Natural killer cell treated with Interleukin-12 subunit alpha and Interleukin-12 subunit beta and Interleukin-15 and Interleukin-18, amount 100 ng/mL, for 72 hours (primary cell): ENCODE results near the gene MALRD1. TPM values are rescaled to one million over a fixed set of nuclear protein-coding genes. Genes with fewer than 3 reads are reported as not detected.

Source experiments
- ATAC-seq, 2 donors: fragments of 150-1000 bp; cut with Tn5 transposase in 1 of 2; sonication (Bioruptor Pico), chemical (Tn5 transposase) in 1 of 2; 2 replicates each; pipeline ENCODE4 v1.10.0; 2021
- DNase-seq: peaks from one replicate; pipeline ENCODE4 v3.0.0; 2022; ENCODE audit warnings: low spot score
- H3K27ac Mint-ChIP-seq, 2 donors: 1 replicate in 1 of 2; 2 replicates in 1 of 2; pipeline ENCODE4 v1.8.0; 2022; ENCODE audit warnings: mixed read lengths in 2 of 2, mild to moderate bottlenecking in 1 of 2, moderate library complexity in 1 of 2
- H3K27me3 Mint-ChIP-seq, 2 donors: 1 replicate in 1 of 2; 2 replicates in 1 of 2; pipeline ENCODE4 v1.8.0; 2022; ENCODE audit warnings: mixed read lengths in 2 of 2
- H3K36me3 Mint-ChIP-seq: one replicate; pipeline ENCODE4 v1.8.0; 2022; ENCODE audit warnings: mixed read lengths
- H3K4me1 Mint-ChIP-seq, 2 donors: 1 replicate in 1 of 2; 2 replicates in 1 of 2; pipeline ENCODE4 v1.8.0; 2022; ENCODE audit warnings: low read depth in 2 of 2, mixed read lengths in 2 of 2, mild to moderate bottlenecking in 1 of 2
- H3K4me3 Mint-ChIP-seq: one replicate; pipeline ENCODE4 v1.8.0; 2022; ENCODE audit warnings: mixed read lengths
- H3K9me3 Mint-ChIP-seq: 2 replicates; pipeline ENCODE4 v1.8.0; 2022; ENCODE audit warnings: mixed read lengths
- total RNA-seq, 2 donors: library from RNA; stranded (reverse); gene quantifications; one replicate each; pipeline ENCODE4 v1.2.3, GENCODE V29; 2022

The MALRD1 gene
- total RNA-seq, 2 donors from 2014 or later: 0.39 TPM; not detected in 1

GRCh38 chr10:19629567-19629966 lies 581.0 kb downstream of the MALRD1 start:
- no peak overlapping the region for H3K4me3 Mint-ChIP-seq
- no peaks in the 10 kb centered on the region for H3K36me3 Mint-ChIP-seq
- H3K27me3 Mint-ChIP-seq: no peaks in the 10 kb centered on the region
- no peak for DNase-seq
- H3K4me1 Mint-ChIP-seq: no peaks in the 10 kb centered on the region
- H3K9me3 Mint-ChIP-seq: no peaks in the 10 kb centered on the region
- H3K27ac Mint-ChIP-seq: no peak overlapping the region
- ATAC-seq: peak in 1 of 2 donors; percentile 48

GRCh38 chr10:19634163-19634562 lies 585.6 kb downstream of the MALRD1 start:
- Mint-ChIP-seq H3K9me3 (no peaks in the 10 kb centered on the region), H3K36me3 (no peaks in the 10 kb centered on the region), H3K27me3 (no peaks in the 10 kb centered on the region), H3K4me1 (peaks cover 0 to 6% of the 10 kb centered on the region in 2 donors), H3K27ac (no peak overlapping the region), H3K4me3 (no peak overlapping the region)
- DNase-seq (no peak), ATAC-seq (no peak)

- Mint-ChIP-seq H3K9me3 (no peaks in the 10 kb centered on the region), H3K4me3 (peak overlapping the region; percentile 4), H3K27me3 (peaks cover 0 to 6% of the 10 kb centered on the region in 2 donors), H3K27ac (peak overlapping the region in 1 of 2 donors; percentile 63), H3K4me1 (peaks cover 0 to 6% of the 10 kb centered on the region in 2 donors), H3K36me3 (no peaks in the 10 kb centered on the region)
- no peak for ATAC-seq
- no peak for DNase-seq
Measured at GRCh38 chr10:19638182-19638895, 589.7 kb downstream of the MALRD1 start.

GRCh38 chr10:19638896-19639233 lies 590.3 kb downstream of the MALRD1 start:
- DNase-seq (no peak), ATAC-seq (no peak)
- H3K4me3 Mint-ChIP-seq: peak overlapping the region; percentile 4

GRCh38 chr10:19640566-19641263 lies 592.1 kb downstream of the MALRD1 start:
- no peak for DNase-seq
- peaks cover 0 to 6% of the 10 kb centered on the region in 2 donors for H3K4me1 Mint-ChIP-seq
- no peak overlapping the region for H3K27ac Mint-ChIP-seq
- H3K36me3 Mint-ChIP-seq: no peaks in the 10 kb centered on the region
- H3K4me3 Mint-ChIP-seq: no peak overlapping the region
- H3K9me3 Mint-ChIP-seq: peaks cover 4% of the 10 kb centered on the region
- peaks cover 0 to 11% of the 10 kb centered on the region in 2 donors for H3K27me3 Mint-ChIP-seq
- ATAC-seq: no peak

More at GRCh38 chr10:19638896-19639233, 590.3 kb downstream of the MALRD1 start:
- H3K4me1 Mint-ChIP-seq: peaks cover 0 to 6% of the 10 kb centered on the region in 2 donors
- H3K27ac Mint-ChIP-seq: peak overlapping the region in 1 of 2 donors; percentile 63
- H3K27me3 Mint-ChIP-seq: peaks cover 0 to 8% of the 10 kb centered on the region in 2 donors
- no peaks in the 10 kb centered on the region for H3K36me3 Mint-ChIP-seq
- H3K9me3 Mint-ChIP-seq: peaks cover 2% of the 10 kb centered on the region

GRCh38 chr10:19651549-19651948 lies 602.9 kb downstream of the MALRD1 start:
- Mint-ChIP-seq H3K4me1 (no peaks in the 10 kb centered on the region), H3K27ac (no peak overlapping the region), H3K9me3 (no peaks in the 10 kb centered on the region), H3K4me3 (no peak overlapping the region), H3K36me3 (no peaks in the 10 kb centered on the region), H3K27me3 (no peaks in the 10 kb centered on the region)
- ATAC-seq: no peak
- no peak for DNase-seq

GRCh38 chr10:19652750-19653149 lies 604.1 kb downstream of the MALRD1 start:
- Mint-ChIP-seq H3K27ac (no peak overlapping the region), H3K4me3 (no peak overlapping the region), H3K27me3 (peaks cover 0 to 2% of the 10 kb centered on the region in 2 donors), H3K4me1 (no peaks in the 10 kb centered on the region), H3K36me3 (no peaks in the 10 kb centered on the region), H3K9me3 (no peaks in the 10 kb centered on the region)
- DNase-seq: no peak
- ATAC-seq: no peak

GRCh38 chr10:19653931-19654330 lies 605.3 kb downstream of the MALRD1 start:
- H3K36me3 Mint-ChIP-seq: no peaks in the 10 kb centered on the region
- peaks cover 0 to 2% of the 10 kb centered on the region in 2 donors for H3K27me3 Mint-ChIP-seq
- no peak overlapping the region for H3K4me3 Mint-ChIP-seq
- no peak overlapping the region for H3K27ac Mint-ChIP-seq
- ATAC-seq (no peak), DNase-seq (no peak)
- H3K4me1 Mint-ChIP-seq: no peaks in the 10 kb centered on the region
- H3K9me3 Mint-ChIP-seq: no peaks in the 10 kb centered on the region

GRCh38 chr10:19654576-19654975 lies 606.0 kb downstream of the MALRD1 start:
- no peaks in the 10 kb centered on the region for H3K36me3 Mint-ChIP-seq
- ATAC-seq (no peak), DNase-seq (no peak)
- peaks cover 0 to 2% of the 10 kb centered on the region in 2 donors for H3K27me3 Mint-ChIP-seq
- no peak overlapping the region for H3K27ac Mint-ChIP-seq
- H3K4me1 Mint-ChIP-seq: no peaks in the 10 kb centered on the region
- H3K4me3 Mint-ChIP-seq: no peak overlapping the region
- H3K9me3 Mint-ChIP-seq: no peaks in the 10 kb centered on the region

- H3K4me3 Mint-ChIP-seq: no peak overlapping the region
- H3K27me3 Mint-ChIP-seq: peaks cover 0 to 2% of the 10 kb centered on the region in 2 donors
- no peak overlapping the region for H3K27ac Mint-ChIP-seq
- ATAC-seq (no peak), DNase-seq (no peak)
- H3K4me1 Mint-ChIP-seq: no peaks in the 10 kb centered on the region
- H3K36me3 Mint-ChIP-seq: no peaks in the 10 kb centered on the region
- no peaks in the 10 kb centered on the region for H3K9me3 Mint-ChIP-seq
Measured at GRCh38 chr10:19656420-19657042, 607.9 kb downstream of the MALRD1 start.

GRCh38 chr10:19658131-19658530 lies 609.5 kb downstream of the MALRD1 start:
- Mint-ChIP-seq H3K27ac (no peak overlapping the region), H3K4me1 (no peaks in the 10 kb centered on the region), H3K9me3 (no peaks in the 10 kb centered on the region), H3K27me3 (peaks cover 0 to 2% of the 10 kb centered on the region in 2 donors), H3K36me3 (no peaks in the 10 kb centered on the region), H3K4me3 (no peak overlapping the region)
- no peak for DNase-seq
- no peak for ATAC-seq

- DNase-seq: no peak
- no peak overlapping the region for H3K27ac Mint-ChIP-seq
- H3K27me3 Mint-ChIP-seq: peaks cover 0 to 2% of the 10 kb centered on the region in 2 donors
- H3K4me3 Mint-ChIP-seq: no peak overlapping the region
- H3K4me1 Mint-ChIP-seq: no peaks in the 10 kb centered on the region
- H3K9me3 Mint-ChIP-seq: no peaks in the 10 kb centered on the region
- H3K36me3 Mint-ChIP-seq: no peaks in the 10 kb centered on the region
- no peak for ATAC-seq
Measured at GRCh38 chr10:19658622-19659233, 610.1 kb downstream of the MALRD1 start.

- no peak overlapping the region for H3K4me3 Mint-ChIP-seq
- H3K27me3 Mint-ChIP-seq: peaks cover 0 to 2% of the 10 kb centered on the region in 2 donors
- no peaks in the 10 kb centered on the region for H3K4me1 Mint-ChIP-seq
- H3K36me3 Mint-ChIP-seq: no peaks in the 10 kb centered on the region
- no peak overlapping the region for H3K27ac Mint-ChIP-seq
- no peak for ATAC-seq
- no peaks in the 10 kb centered on the region for H3K9me3 Mint-ChIP-seq
- DNase-seq: no peak
Measured at GRCh38 chr10:19659920-19660655, 611.5 kb downstream of the MALRD1 start.
